HUES6 (cell line): ENCODE results near the gene ITGB6.

Source experiments
- H3K27ac ChIP-seq: 2 replicates; pipeline ENCODE4 v1.7.0; 2013; ENCODE audit warnings: low read depth, mild to moderate bottlenecking, low read length, inconsistent platforms
- H3K27me3 ChIP-seq: 2 replicates; pipeline ENCODE4 v1.6.1; 2013; ENCODE audit warnings: low read length; ENCODE audit not compliant: control insufficient read depth, insufficient read depth
- H3K36me3 ChIP-seq: 2 replicates; pipeline ENCODE4 v1.6.1; 2013; ENCODE audit warnings: low read length; ENCODE audit not compliant: control insufficient read depth, insufficient read depth
- H3K4me1 ChIP-seq: 2 replicates; pipeline ENCODE4 v1.6.1; 2013; ENCODE audit warnings: low read length; ENCODE audit not compliant: control insufficient read depth, insufficient read depth
- H3K4me3 ChIP-seq: 2 replicates; pipeline ENCODE4 v1.5.1; 2013; ENCODE audit warnings: low read depth, low read length
- H3K9ac ChIP-seq: one replicate; pipeline ENCODE4 v1.6.1; 2013; ENCODE audit warnings: mild to moderate bottlenecking, low read length
- H3K9me3 ChIP-seq: 2 replicates; pipeline ENCODE4 v1.6.1; 2013; ENCODE audit warnings: low read depth, low read length; ENCODE audit not compliant: control insufficient read depth, insufficient read depth

Gene ITGB6, protein sequence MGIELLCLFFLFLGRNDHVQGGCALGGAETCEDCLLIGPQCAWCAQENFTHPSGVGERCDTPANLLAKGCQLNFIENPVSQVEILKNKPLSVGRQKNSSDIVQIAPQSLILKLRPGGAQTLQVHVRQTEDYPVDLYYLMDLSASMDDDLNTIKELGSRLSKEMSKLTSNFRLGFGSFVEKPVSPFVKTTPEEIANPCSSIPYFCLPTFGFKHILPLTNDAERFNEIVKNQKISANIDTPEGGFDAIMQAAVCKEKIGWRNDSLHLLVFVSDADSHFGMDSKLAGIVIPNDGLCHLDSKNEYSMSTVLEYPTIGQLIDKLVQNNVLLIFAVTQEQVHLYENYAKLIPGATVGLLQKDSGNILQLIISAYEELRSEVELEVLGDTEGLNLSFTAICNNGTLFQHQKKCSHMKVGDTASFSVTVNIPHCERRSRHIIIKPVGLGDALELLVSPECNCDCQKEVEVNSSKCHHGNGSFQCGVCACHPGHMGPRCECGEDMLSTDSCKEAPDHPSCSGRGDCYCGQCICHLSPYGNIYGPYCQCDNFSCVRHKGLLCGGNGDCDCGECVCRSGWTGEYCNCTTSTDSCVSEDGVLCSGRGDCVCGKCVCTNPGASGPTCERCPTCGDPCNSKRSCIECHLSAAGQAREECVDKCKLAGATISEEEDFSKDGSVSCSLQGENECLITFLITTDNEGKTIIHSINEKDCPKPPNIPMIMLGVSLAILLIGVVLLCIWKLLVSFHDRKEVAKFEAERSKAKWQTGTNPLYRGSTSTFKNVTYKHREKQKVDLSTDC

GRCh38 chr2:160199683-160200389 lies at the start of gene ITGB6:
Gene ITGB6, minus strand, starts transcription at chr2:160200272. Its CDS starts 209 bp downstream, at chr2:160200063.
- Histone ChIP-seq H3K9me3 (no peaks in the 10 kb centered on the region), H3K27me3 (no peaks in the 10 kb centered on the region), H3K4me1 (no peaks in the 10 kb centered on the region), H3K4me3 (no peak within 1 kb of the TSS), H3K36me3 (no peaks in the 10 kb centered on the region), H3K9ac (no peak within 1 kb of the TSS), H3K27ac (no peak within 1 kb of the TSS)

GRCh38 chr2:160247296-160248035 lies 47.4 kb upstream of the ITGB6 start:
- H3K9me3 ChIP-seq: no peaks in the 10 kb centered on the region
- H3K9ac ChIP-seq: no peak overlapping the region
- H3K27me3 ChIP-seq: no peaks in the 10 kb centered on the region
- H3K36me3 ChIP-seq: no peaks in the 10 kb centered on the region
- no peak overlapping the region for H3K4me3 ChIP-seq
- no peak overlapping the region for H3K27ac ChIP-seq
- H3K4me1 ChIP-seq: no peaks in the 10 kb centered on the region; the same call in 1 of the 2 replicates

DNA sequence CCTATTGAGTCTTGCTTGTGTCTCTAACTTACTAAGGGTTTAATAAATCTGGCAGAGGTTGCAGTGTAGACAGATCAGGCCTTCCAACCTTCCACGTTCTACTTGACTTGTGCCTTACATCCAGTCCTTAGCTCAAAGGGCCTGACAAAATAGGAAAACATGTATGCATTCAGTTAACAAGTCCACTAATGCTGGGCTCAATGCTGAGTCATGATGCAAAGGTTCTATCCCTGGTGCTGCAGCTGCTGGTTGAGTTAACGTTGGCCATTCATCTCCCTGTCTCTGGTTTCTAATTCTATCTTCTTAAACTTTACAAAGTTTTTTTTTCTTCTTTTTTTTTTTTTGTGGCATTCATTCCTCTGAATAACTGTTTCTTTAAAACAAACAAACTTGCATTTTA lies 46.3 kb upstream of the ITGB6 start:
- H3K9ac ChIP-seq: no peak overlapping the region
- no peaks in the 10 kb centered on the region for H3K9me3 ChIP-seq
- no peaks in the 10 kb centered on the region for H3K36me3 ChIP-seq
- no peak overlapping the region for H3K4me3 ChIP-seq
- no peaks in the 10 kb centered on the region; the same call in 1 of the 2 replicates for H3K4me1 ChIP-seq
- H3K27ac ChIP-seq: no peak overlapping the region
- H3K27me3 ChIP-seq: no peaks in the 10 kb centered on the region

GRCh38 chr2:160245614-160246155 lies 45.6 kb upstream of the ITGB6 start:
- H3K36me3 ChIP-seq: no peaks in the 10 kb centered on the region
- H3K27ac ChIP-seq: no peak overlapping the region
- H3K4me1 ChIP-seq: no peaks in the 10 kb centered on the region; the same call in 1 of the 2 replicates
- no peak overlapping the region for H3K4me3 ChIP-seq
- no peaks in the 10 kb centered on the region for H3K9me3 ChIP-seq
- no peaks in the 10 kb centered on the region for H3K27me3 ChIP-seq
- H3K9ac ChIP-seq: no peak overlapping the region

DNA sequence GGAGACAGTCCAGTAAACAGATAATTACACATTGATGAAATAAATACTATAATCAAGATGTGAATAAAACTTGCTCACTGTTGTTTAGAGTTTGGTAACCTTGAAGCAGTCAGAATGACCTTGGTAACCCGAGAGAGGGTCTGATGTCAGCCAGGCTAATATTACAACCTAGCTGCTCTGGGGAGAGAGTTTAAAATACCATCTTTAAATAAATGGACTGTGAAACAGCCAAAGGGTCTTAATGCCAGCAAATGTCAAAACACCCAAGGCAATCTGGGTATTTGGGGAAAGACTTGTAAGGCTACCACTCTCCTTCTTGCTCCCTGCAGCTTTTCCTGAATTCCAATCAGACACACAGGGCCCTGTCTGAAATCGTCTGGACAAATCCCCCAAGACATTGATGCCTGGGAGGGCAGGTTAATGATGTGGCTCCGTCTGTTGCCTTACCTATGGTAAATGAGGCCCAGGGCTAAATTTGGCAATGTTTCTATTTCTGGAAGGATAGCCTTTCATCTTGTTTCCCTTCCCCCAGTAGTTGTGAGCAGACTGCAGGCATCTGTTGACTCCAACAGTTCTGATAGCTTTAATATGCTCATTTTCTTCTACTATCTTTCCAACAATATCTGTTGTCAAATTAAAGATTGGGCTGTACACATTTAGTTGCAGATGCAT lies 43.0 kb upstream of the ITGB6 start:
- Histone ChIP-seq H3K4me1 (no peaks in the 10 kb centered on the region; the same call in 1 of the 2 replicates), H3K27ac (no peak overlapping the region), H3K27me3 (no peaks in the 10 kb centered on the region)

DNA sequence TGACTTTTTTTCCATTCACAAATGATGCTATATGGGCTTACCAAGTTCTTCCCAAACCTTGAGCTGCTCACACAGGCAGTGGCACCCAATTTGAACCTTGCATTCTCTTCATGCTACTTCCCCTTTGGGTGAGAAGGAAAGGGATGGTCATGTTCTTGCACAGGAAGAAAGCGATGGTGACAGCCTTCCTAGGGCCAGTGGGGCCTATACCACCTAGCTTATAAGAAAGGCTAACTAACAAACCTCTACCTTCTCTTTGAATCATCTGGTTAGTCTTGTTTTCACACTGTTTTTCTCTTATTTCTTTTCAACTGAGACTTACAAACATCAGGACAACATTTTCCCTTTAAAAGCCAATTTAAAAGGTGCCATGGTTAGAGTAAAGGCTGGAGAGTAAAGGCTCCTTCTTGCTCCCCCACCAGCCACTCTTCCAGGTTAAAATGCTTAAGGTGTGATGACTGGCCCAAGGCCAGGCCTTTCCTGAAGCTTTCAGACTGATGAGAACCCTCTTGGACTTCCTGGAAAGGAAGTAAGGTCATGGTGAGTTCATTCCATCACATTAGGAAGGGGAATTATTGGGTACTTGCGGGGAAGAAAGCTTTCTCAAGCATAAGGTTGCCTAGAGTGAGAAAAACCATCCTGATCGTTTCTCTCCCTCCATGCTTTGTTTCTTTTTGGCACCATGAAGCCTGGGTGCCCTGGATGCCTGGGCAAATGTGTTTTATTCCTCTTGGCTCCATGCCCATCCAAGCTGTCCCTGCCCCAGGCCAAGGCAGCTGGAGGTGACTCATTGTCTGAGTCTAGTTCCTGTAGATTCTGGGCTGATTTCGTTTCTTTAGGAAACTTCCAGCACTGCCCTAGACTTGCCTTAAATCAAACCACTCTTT lies 41.4 kb upstream of the ITGB6 start:
- no peaks in the 10 kb centered on the region; the same call in 1 of the 2 replicates for H3K4me1 ChIP-seq
- no peak overlapping the region for H3K27ac ChIP-seq
- no peak overlapping the region for H3K9ac ChIP-seq
- no peaks in the 10 kb centered on the region for H3K9me3 ChIP-seq
- no peaks in the 10 kb centered on the region for H3K27me3 ChIP-seq
- no peaks in the 10 kb centered on the region for H3K36me3 ChIP-seq
- no peak overlapping the region for H3K4me3 ChIP-seq

More for the DNA sequence above, 43.0 kb upstream of the ITGB6 start:
- Histone ChIP-seq H3K9me3 (no peaks in the 10 kb centered on the region), H3K9ac (no peak overlapping the region), H3K36me3 (no peaks in the 10 kb centered on the region), H3K4me3 (no peak overlapping the region)

DNA sequence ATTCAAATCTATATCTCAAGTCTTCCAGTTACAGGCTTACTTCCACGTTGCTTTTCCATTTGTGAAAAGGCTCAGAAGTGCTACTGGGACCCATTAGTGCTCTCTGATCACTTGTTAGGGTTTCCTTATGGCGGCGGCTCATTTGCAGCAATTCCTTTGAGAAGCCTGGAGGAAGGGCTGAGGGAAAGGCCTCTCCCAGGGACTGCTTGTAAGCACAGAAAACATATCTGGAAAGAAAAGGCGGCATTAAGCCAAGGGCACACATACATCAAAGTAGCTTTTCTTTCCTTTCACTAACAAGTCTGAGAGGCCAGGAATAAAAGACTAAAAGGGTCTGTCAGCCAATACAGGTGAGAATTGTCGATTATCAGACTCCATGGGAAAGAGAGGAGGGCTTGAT lies 39.4 kb upstream of the ITGB6 start:
- Histone ChIP-seq H3K36me3 (no peaks in the 10 kb centered on the region), H3K27ac (no peak overlapping the region), H3K4me3 (no peak overlapping the region), H3K27me3 (no peaks in the 10 kb centered on the region), H3K4me1 (no peaks in the 10 kb centered on the region; the same call in 1 of the 2 replicates), H3K9me3 (no peaks in the 10 kb centered on the region), H3K9ac (no peak overlapping the region)

GRCh38 chr2:160238392-160238791 lies 38.3 kb upstream of the ITGB6 start:
- H3K9ac ChIP-seq: no peak overlapping the region
- no peaks in the 10 kb centered on the region for H3K9me3 ChIP-seq
- no peak overlapping the region for H3K4me3 ChIP-seq
- no peaks in the 10 kb centered on the region for H3K27me3 ChIP-seq
- H3K4me1 ChIP-seq: no peaks in the 10 kb centered on the region; the same call in 1 of the 2 replicates
- no peaks in the 10 kb centered on the region for H3K36me3 ChIP-seq
- H3K27ac ChIP-seq: no peak overlapping the region

GRCh38 chr2:160232905-160233475 lies 32.9 kb upstream of the ITGB6 start:
- no peaks in the 10 kb centered on the region for H3K4me1 ChIP-seq
- H3K4me3 ChIP-seq: no peak overlapping the region
- H3K9ac ChIP-seq: no peak overlapping the region
- no peak overlapping the region for H3K27ac ChIP-seq
- no peaks in the 10 kb centered on the region for H3K9me3 ChIP-seq
- H3K27me3 ChIP-seq: no peaks in the 10 kb centered on the region
- no peaks in the 10 kb centered on the region for H3K36me3 ChIP-seq
